HepG2 (cell line): ENCODE data around the gene PLXND1. TPM values are rescaled to one million over a fixed set of nuclear protein-coding genes. Genes with fewer than 3 reads are reported as not detected.

Experiments used
- BORCS8-MEF2B ChIP-seq: sonication (generic); formaldehyde crosslinking; IDR thresholded peaks from 2 replicates; pipeline ENCODE4 v1.8.0; 2022; ENCODE audit warnings: mild to moderate bottlenecking, missing genetic modification reagents
- DNMT1 ChIP-seq: sonication (generic); formaldehyde crosslinking; IDR thresholded peaks from 2 replicates; pipeline ENCODE4 v1.5.1; 2020; ENCODE audit warnings: mild to moderate bottlenecking, missing genetic modification reagents
- FOXA3 ChIP-seq: IDR thresholded peaks from 2 replicates; pipeline ENCODE4 v1.6.1; 2016; ENCODE audit warnings: missing genetic modification reagents, missing compliant biosample characterization
- JDP2 ChIP-seq: sonication (generic); formaldehyde crosslinking; IDR thresholded peaks from 2 replicates; pipeline ENCODE4 v1.8.1; 2022; ENCODE audit warnings: missing genetic modification reagents, borderline replicate concordance
- PHB2 ChIP-seq: fragments of 450-650 bp; IDR thresholded peaks from 2 replicates; pipeline ENCODE4 v1.6.1; 2018; ENCODE audit not compliant: partially characterized antibody
- PTBP1 ChIP-seq: fragments of 200-400 bp; formaldehyde crosslinking; IDR thresholded peaks from 2 replicates; pipeline ENCODE4 v1.6.1; 2018; ENCODE audit warnings: low read length, low read depth; ENCODE audit not compliant: poor library complexity, severe bottlenecking
- YY1 ChIP-seq: IDR thresholded peaks from 2 replicates; pipeline ENCODE4 v1.6.1; 2011; ENCODE audit warnings: low read length, low read depth, moderate library complexity, mild to moderate bottlenecking; ENCODE audit not compliant: insufficient read depth, insufficient replicate concordance
- ZBTB3 ChIP-seq: sonication (generic); formaldehyde crosslinking; IDR thresholded peaks from 2 replicates; pipeline ENCODE4 v1.4.0; 2020; ENCODE audit warnings: low read depth, mild to moderate bottlenecking, moderate library complexity, missing genetic modification reagents, borderline replicate concordance
- ZBTB7A ChIP-seq: sonication (generic); formaldehyde crosslinking; IDR thresholded peaks from 2 replicates; pipeline ENCODE4 v1.8.0; 2022; ENCODE audit warnings: mild to moderate bottlenecking, missing genetic modification reagents
- ZFP36 ChIP-seq: fragments of 150-350 bp; IDR thresholded peaks from 2 replicates; pipeline ENCODE4 v1.6.1; 2018; ENCODE audit warnings: borderline replicate concordance, low read length, low read depth; ENCODE audit not compliant: partially characterized antibody
- ZFP82 ChIP-seq: sonication (generic); formaldehyde crosslinking; IDR thresholded peaks from 2 replicates; pipeline ENCODE4 v1.5.1; 2020; ENCODE audit warnings: mild to moderate bottlenecking, missing genetic modification reagents, borderline replicate concordance
- ZNF343 ChIP-seq: sonication (generic); formaldehyde crosslinking; IDR thresholded peaks from 2 replicates; pipeline ENCODE4 v1.4.0; 2020; ENCODE audit warnings: mild to moderate bottlenecking, missing genetic modification reagents
- ZNF567 ChIP-seq: sonication (generic); formaldehyde crosslinking; IDR thresholded peaks from 2 replicates; pipeline ENCODE4 v1.8.1; 2023; ENCODE audit warnings: mild to moderate bottlenecking, missing genetic modification reagents, borderline replicate concordance
- polyA plus RNA-seq, 8 experiments: library from polyadenylated mRNA; depleted of rRNA in 3 of 8; stranded (reverse) in 7 of 8; unstranded in 1 of 8; fragments of >200 nt; fragmentation: Illumina TruSeq in 4 of 8; extraction: Trizol in 4 of 8; gene quantifications; 2 replicates each; pipeline versions ENCODE4 v1.2.1 to v1.2.3, GENCODE V29; 2011 to 2016; ENCODE audit warnings: low read depth in 4 of 8, missing spikeins in 1 of 8, mixed read lengths in 1 of 8; ENCODE audit not compliant: insufficient read depth in 1 of 8
- total RNA-seq, 5 experiments: library from RNA; depleted of rRNA; stranded (reverse); fragments of >200 nt; fragmentation: Illumina TruSeq; extraction: Trizol; gene quantifications; 2 replicates each; pipeline ENCODE4 v1.2.3, GENCODE V29; 2016; ENCODE audit warnings: low read depth in 1 of 5
- TF ChIP-seq, protein P1 (sequence below): IDR thresholded peaks from 2 replicates; pipeline ENCODE4 v1.6.1; 2016; ENCODE audit warnings: missing biosample characterization, missing genetic modification reagents, low read depth
- TF ChIP-seq, protein P2 (sequence below), 2 experiments: sonication (generic) in 1 of 2; formaldehyde crosslinking in 1 of 2; IDR thresholded peaks; 2 replicates each; pipeline versions ENCODE4 v1.4.0 to v1.6.1; 2016 to 2020; ENCODE audit warnings: borderline replicate concordance in 1 of 2, low read depth in 1 of 2, mild to moderate bottlenecking in 1 of 2, missing genetic modification reagents in 1 of 2
- TF ChIP-seq, protein P3 (sequence below): IDR thresholded peaks from 2 replicates; pipeline ENCODE4 v1.6.1; 2016; ENCODE audit warnings: missing genetic modification reagents, missing compliant biosample characterization

PLXND1 gene
- total and polyA plus RNA-seq, 2 of the 13 experiments (the other 11 are each of a cell fraction or from before 2014, with no cell fraction given), result 15.9 to 42.0 TPM

DNA sequence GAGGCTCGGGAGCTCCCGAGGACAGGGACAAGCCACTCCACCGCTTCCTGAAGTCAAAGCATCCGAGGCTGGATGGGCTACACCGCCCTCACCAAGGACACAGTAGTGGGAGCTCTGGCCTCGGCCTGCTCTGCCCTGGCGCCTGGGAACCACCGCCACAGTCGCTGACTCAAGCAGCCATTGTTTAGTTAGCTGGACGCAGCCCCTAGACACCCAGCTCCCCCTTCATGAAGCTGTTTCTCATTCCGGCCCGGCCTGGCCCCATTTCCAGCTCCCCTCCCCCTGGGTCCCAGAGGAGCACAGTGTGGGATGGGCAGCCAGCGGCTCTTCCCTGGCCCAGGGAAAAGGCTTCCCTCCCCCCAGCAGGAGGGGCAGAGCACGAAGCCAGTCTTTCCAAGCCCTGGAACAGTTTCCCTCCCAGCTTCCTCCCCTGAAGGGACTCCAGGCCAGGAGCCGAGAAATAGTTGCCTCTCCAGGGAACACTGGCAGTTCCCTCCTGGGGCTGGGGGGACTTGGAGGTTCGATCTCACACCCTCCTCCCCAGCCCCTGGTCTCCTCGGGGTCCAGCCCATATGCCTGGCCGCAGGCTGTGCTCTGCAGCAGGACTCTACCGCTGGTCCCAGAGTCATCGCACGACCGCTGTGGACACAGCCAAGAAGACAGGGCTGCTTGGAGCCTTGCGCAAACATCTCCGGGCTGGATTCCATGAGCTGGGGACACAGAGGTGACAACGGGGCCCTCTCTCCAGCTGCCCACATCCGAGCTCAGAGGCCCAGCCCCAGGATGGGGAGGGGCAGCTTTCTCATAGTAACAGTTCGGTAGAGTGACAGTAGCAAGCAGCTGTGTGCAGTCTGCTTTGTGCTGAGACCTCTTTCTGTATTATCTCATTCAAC, 10.0 kb downstream of the PLXND1 start (continued):
- TF ChIP-seq, protein P1, sequence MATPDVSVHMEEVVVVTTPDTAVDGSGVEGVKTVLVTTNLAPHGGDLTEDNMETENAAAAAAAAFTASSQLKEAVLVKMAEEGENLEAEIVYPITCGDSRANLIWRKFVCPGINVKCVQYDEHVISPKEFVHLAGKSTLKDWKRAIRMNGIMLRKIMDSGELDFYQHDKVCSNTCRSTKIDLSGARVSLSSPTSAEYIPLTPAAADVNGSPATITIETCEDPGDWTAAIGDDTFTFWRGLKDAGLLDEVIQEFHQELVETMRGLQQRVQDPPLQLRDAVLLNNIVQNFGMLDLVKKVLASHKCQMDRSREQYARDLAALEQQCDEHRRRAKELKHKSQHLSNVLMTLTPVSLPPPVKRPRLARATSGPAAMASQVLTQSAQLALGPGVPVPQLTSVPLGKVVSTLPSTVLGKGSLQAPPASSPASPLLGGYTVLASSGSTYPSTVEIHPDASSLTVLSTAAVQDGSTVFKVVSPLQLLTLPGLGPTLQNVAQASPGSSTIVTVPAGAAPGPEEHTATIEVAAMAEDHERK (CRISPR knock-in tag), result no peak
- TF ChIP-seq PHB2 (no peak), BORCS8-MEF2B (CRISPR knock-in tag) (peak; percentile 72; the same call in 1 of the 2 replicates), YY1 (peak; percentile 80), JDP2 (no peak), ZBTB7A (CRISPR knock-in tag) (0 out of 2 replicates have a peak, but pooled peaks have one; percentile 47), ZBTB3 (CRISPR knock-in tag) (no peak), ZNF567 (CRISPR knock-in tag) (no peak), DNMT1 (CRISPR knock-in tag) (no peak), ZFP36 (no peak), ZNF343 (CRISPR knock-in tag) (peak; percentile 56; the same call in 1 of the 2 replicates), FOXA3 (peak; percentile 78), ZFP82 (CRISPR knock-in tag) (peak; percentile 29; the same call in 1 of the 2 replicates), PTBP1 (peak; percentile 71)
- TF ChIP-seq, protein P2, sequence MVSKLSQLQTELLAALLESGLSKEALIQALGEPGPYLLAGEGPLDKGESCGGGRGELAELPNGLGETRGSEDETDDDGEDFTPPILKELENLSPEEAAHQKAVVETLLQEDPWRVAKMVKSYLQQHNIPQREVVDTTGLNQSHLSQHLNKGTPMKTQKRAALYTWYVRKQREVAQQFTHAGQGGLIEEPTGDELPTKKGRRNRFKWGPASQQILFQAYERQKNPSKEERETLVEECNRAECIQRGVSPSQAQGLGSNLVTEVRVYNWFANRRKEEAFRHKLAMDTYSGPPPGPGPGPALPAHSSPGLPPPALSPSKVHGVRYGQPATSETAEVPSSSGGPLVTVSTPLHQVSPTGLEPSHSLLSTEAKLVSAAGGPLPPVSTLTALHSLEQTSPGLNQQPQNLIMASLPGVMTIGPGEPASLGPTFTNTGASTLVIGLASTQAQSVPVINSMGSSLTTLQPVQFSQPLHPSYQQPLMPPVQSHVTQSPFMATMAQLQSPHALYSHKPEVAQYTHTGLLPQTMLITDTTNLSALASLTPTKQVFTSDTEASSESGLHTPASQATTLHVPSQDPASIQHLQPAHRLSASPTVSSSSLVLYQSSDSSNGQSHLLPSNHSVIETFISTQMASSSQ (IDR thresholded peaks at IDR 0.05; ENCODE audit: low read depth), result peak; percentile 12; the same call in 1 of the 2 replicates
- TF ChIP-seq, protein P2 (CRISPR knock-in tag; IDR thresholded peaks at IDR 0.05; ENCODE audit: borderline replicate concordance), result peak; percentile 56; the same call in 1 of the 2 replicates
- TF ChIP-seq, protein P3, sequence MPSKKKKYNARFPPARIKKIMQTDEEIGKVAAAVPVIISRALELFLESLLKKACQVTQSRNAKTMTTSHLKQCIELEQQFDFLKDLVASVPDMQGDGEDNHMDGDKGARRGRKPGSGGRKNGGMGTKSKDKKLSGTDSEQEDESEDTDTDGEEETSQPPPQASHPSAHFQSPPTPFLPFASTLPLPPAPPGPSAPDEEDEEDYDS (CRISPR knock-in tag), result peak; percentile 25
